Ascending aorta (tissue), 2 donors: Measurements from ENCODE around the gene MB. TPM values are rescaled to one million over a fixed set of nuclear protein-coding genes. Genes with fewer than 3 reads are reported as not detected.
A peak's percentile ranks its signal among the peaks of the same experiment; 100 is the strongest.

Source experiments
- DNase-seq, 2 donors: peaks; one replicate each; pipeline ENCODE4 v3.0.0-alpha.2; 2019; ENCODE audit warnings: low spot score in 2 of 2
- H3K27ac ChIP-seq, 2 donors: fragments of 200-600 bp; sonication (generic); one replicate each; pipeline ENCODE4 v1.5.1; 2016 to 2017; ENCODE audit warnings: mild to moderate bottlenecking in 1 of 2
- H3K27me3 ChIP-seq: fragments of 200-600 bp; sonication (generic); one replicate; pipeline ENCODE4 v1.5.1; 2017
- H3K36me3 ChIP-seq, 2 donors: fragments of 200-600 bp; sonication (generic); one replicate each; pipeline ENCODE4 v1.5.1; 2016
- H3K4me1 ChIP-seq, 2 donors: fragments of 200-600 bp; sonication (generic); one replicate each; pipeline ENCODE4 v1.5.1; 2016 to 2017; ENCODE audit warnings: mild to moderate bottlenecking in 1 of 2
- H3K4me3 ChIP-seq, 2 donors: fragments of 200-600 bp; sonication (generic); one replicate each; pipeline ENCODE4 v1.5.1; 2016 to 2017; ENCODE audit warnings: mild to moderate bottlenecking in 1 of 2
- H3K9me3 ChIP-seq, 2 donors: fragments of 200-600 bp; sonication (generic); one replicate each; pipeline ENCODE4 v1.5.1; 2016
- intact Hi-C: fragments of 100-400 bp; cut with DNase I; formaldehyde crosslinking; loops from one replicate; pipeline ENCODE4 v1.15.1; 2023
- total RNA-seq: library from RNA; depleted of rRNA; stranded (reverse); fragments of >200 nt; gene quantifications from one replicate; pipeline ENCODE4 v1.1.0, GENCODE V29; 2016
- TF ChIP-seq, protein P1 (sequence below), 3 experiments: fragments of 200-600 bp in 2 of 3; fragments of 450-650 bp in 1 of 3; sonication (generic) in 2 of 3; IDR thresholded peaks; one replicate each; pipeline ENCODE4 v1.5.1; 2016 to 2019; ENCODE audit warnings: antibody characterized with exemption in 3 of 3, mild to moderate bottlenecking in 1 of 3, moderate library complexity in 1 of 3

MB gene
- total RNA-seq, 1 donor from 2014 or later = not detected

GRCh38 chr22:35660291-35661127 is 43.4 kb upstream of the MB start:
- Histone ChIP-seq H3K4me3 (no peak overlapping the region), H3K9me3 (no peaks in the 10 kb centered on the region), H3K27ac (peak overlapping the region in 1 of 2 donors; percentile 32), H3K36me3 (peaks cover 20% of the 10 kb centered on the region in 2 donors), H3K4me1 (peaks cover 5 to 7% of the 10 kb centered on the region in 2 donors), H3K27me3 (no peaks in the 10 kb centered on the region)
- TF ChIP-seq, protein P1, sequence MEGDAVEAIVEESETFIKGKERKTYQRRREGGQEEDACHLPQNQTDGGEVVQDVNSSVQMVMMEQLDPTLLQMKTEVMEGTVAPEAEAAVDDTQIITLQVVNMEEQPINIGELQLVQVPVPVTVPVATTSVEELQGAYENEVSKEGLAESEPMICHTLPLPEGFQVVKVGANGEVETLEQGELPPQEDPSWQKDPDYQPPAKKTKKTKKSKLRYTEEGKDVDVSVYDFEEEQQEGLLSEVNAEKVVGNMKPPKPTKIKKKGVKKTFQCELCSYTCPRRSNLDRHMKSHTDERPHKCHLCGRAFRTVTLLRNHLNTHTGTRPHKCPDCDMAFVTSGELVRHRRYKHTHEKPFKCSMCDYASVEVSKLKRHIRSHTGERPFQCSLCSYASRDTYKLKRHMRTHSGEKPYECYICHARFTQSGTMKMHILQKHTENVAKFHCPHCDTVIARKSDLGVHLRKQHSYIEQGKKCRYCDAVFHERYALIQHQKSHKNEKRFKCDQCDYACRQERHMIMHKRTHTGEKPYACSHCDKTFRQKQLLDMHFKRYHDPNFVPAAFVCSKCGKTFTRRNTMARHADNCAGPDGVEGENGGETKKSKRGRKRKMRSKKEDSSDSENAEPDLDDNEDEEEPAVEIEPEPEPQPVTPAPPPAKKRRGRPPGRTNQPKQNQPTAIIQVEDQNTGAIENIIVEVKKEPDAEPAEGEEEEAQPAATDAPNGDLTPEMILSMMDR (IDR thresholded peaks at IDR 0.05) = no peak
- DNase-seq = no peak
- intact Hi-C loops = no loop called here

DNA sequence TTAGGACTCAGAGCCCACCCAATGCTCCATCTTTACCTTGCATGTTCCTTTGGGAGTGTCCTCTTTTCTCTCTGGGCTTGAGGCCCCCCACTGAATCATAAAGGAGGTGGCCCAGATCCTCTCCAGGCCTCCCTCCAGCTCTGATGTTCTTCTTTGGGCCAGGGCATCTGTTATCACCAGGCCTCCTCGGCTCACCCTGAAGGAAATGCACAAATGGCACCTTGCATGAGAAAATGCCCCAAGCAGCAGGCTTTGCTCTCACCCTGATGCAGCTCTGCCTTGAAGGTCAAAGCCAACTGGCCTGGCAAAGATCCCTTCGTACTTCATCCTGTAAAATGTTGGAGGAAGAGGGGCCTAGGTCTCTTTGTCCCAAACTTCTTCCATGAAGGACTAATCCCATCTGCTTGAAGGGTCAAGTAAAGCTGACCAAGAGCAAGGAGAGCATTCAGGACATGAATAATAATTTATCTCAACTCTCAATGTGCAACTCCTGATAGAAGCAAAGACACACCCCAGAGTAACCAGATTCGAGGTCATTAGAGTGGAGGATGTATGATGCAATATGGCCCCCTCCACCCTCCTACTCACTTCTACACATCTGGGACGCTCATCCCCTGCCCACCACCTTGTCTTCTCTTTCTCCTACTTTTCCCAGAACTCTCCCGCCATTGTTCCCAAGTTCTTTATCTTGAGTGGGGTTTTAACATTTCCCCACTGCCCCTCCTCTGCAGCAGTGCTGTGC is 40.6 kb upstream of the MB start:
- Histone ChIP-seq H3K9me3 (no peaks in the 10 kb centered on the region), H3K27me3 (no peaks in the 10 kb centered on the region), H3K4me3 (no peak overlapping the region), H3K4me1 (peaks cover 4 to 5% of the 10 kb centered on the region in 2 donors), H3K36me3 (peaks cover 20% of the 10 kb centered on the region in 2 donors), H3K27ac (no peak overlapping the region)
- intact Hi-C loops = no loop called here
- TF ChIP-seq, protein P1 (IDR thresholded peaks at IDR 0.05) = no peak
- DNase-seq = no peak

- Histone ChIP-seq H3K9me3 (no peaks in the 10 kb centered on the region), H3K27ac (no peak overlapping the region), H3K4me1 (no peaks in the 10 kb centered on the region), H3K4me3 (no peak overlapping the region), H3K36me3 (peaks cover 20% of the 10 kb centered on the region in 2 donors), H3K27me3 (no peaks in the 10 kb centered on the region)
- no peak for DNase-seq
- TF ChIP-seq, protein P1 (IDR thresholded peaks at IDR 0.05) = no peak
- intact Hi-C loops = no loop called here
Measured at GRCh38 chr22:35656284-35656752, 39.2 kb upstream of the MB start.

DNA sequence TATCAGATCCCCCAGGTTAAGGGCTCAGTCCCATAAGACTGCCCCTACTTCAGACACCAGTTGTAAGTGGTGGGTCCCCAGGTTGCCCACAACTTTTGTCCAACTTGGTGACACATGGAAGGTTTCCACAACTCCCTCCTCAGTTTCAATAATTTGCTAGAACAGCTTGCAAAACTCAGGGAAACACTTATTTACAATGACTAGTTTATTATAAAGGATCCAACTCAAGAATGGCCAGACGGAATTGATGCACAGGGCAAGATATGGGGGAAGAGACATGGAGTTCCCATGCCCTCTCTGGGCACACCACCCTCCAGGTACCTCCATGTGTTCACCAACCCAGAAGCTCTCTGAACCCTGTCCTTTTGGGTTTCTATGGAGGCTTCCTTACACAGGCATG is 36.7 kb upstream of the MB start:
- TF ChIP-seq, protein P1 (IDR thresholded peaks at IDR 0.05) = no peak
- no peak overlapping the region for H3K4me3 ChIP-seq
- no peak overlapping the region for H3K27ac ChIP-seq
- H3K9me3 ChIP-seq = peaks cover 0 to 3% of the 10 kb centered on the region in 2 donors
- intact Hi-C loops = no loop called here
- peaks cover 0 to 3% of the 10 kb centered on the region in 2 donors for H3K4me1 ChIP-seq
- H3K36me3 ChIP-seq = peaks cover 10 to 13% of the 10 kb centered on the region in 2 donors
- DNase-seq = no peak
- H3K27me3 ChIP-seq = no peaks in the 10 kb centered on the region

DNA sequence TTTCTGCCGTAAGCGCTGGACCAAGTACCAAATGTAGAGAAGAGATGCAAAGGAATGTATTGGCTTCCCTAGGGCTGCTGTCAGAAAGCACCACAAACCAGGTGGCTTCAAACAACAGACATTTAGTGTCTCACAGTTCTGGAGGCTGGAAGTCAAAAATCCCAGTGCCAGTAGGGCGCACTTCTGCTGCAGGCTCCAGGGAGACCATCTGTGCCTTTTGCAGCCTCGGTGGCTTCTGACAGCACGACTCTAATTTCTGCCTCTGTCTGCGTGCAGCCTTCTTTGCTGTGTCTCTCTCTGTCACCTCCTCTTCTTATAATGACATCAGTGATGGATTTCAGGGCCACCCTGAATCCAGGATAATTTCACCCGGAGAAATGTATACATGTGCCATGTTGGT is 34.0 kb upstream of the MB start:
- H3K36me3 ChIP-seq = no peaks in the 10 kb centered on the region
- peaks cover 0 to 3% of the 10 kb centered on the region in 2 donors for H3K9me3 ChIP-seq
- intact Hi-C loops = no loop called here
- H3K4me3 ChIP-seq = no peak overlapping the region
- peak in 1 of 2 donors; percentile 19 for DNase-seq
- H3K4me1 ChIP-seq = peaks cover 4 to 5% of the 10 kb centered on the region in 2 donors
- no peaks in the 10 kb centered on the region for H3K27me3 ChIP-seq
- TF ChIP-seq, protein P1 (IDR thresholded peaks at IDR 0.05) = no peak
- no peak overlapping the region for H3K27ac ChIP-seq
